ENCODE results near the gene CDC42EP4.

Gene CDC42EP4

GRCh38 chr17:73342541-73343167 lies 30.9 kb upstream of the CDC42EP4 start:
- no peaks in the 10 kb centered on the region for H3K36me3 ChIP-seq (replicated peaks)
- in situ Hi-C loops (cut with HindIII; ENCODE audit: low pct_ligation_motif_present, low sequenced_read_pairs): no loop called here
- no peaks in the 10 kb centered on the region for H3K27me3 ChIP-seq (replicated peaks)
- peak overlapping the region; percentile 64 for H3K27ac ChIP-seq
- peak; percentile 49 for DNase-seq
- H3K4me3 ChIP-seq (ENCODE audit: low read depth, low read length): peak overlapping the region; percentile 20
- peak; percentile 45 for TF ChIP-seq CTCF (IDR thresholded peaks at IDR 0.05; ENCODE audit: low read depth, low read length, missing control alignments)

- DNase-seq: peak; percentile 64
- Histone ChIP-seq H3K4me3 (ENCODE audit: low read depth, low read length) (no peak overlapping the region), H3K36me3 (replicated peaks) (no peaks in the 10 kb centered on the region), H3K27ac (peak overlapping the region; percentile 64), H3K27me3 (replicated peaks) (no peaks in the 10 kb centered on the region)
- no peak for TF ChIP-seq CTCF (IDR thresholded peaks at IDR 0.05; ENCODE audit: low read depth, low read length, missing control alignments)
- in situ Hi-C loops (cut with HindIII; ENCODE audit: low pct_ligation_motif_present, low sequenced_read_pairs): no loop called here
Measured at GRCh38 chr17:73342050-73342522, 30.3 kb upstream of the CDC42EP4 start.

GRCh38 chr17:73341350-73342049 lies 29.7 kb upstream of the CDC42EP4 start:
- no peak for TF ChIP-seq CTCF (IDR thresholded peaks at IDR 0.05; ENCODE audit: low read depth, low read length, missing control alignments)
- no peak for DNase-seq
- in situ Hi-C loops (cut with HindIII; ENCODE audit: low pct_ligation_motif_present, low sequenced_read_pairs): no loop called here
- H3K27me3 ChIP-seq (replicated peaks): no peaks in the 10 kb centered on the region
- peak overlapping the region; percentile 14 for H3K27ac ChIP-seq
- no peak overlapping the region for H3K4me3 ChIP-seq (ENCODE audit: low read depth, low read length)
- H3K36me3 ChIP-seq (replicated peaks): no peaks in the 10 kb centered on the region

GRCh38 chr17:73340093-73340596 lies 28.3 kb upstream of the CDC42EP4 start:
- TF ChIP-seq CTCF (IDR thresholded peaks at IDR 0.05; ENCODE audit: low read depth, low read length, missing control alignments): peak; percentile 61
- peak overlapping the region; percentile 81 for H3K27ac ChIP-seq
- H3K36me3 ChIP-seq (replicated peaks): no peaks in the 10 kb centered on the region
- H3K27me3 ChIP-seq (replicated peaks): no peaks in the 10 kb centered on the region
- in situ Hi-C loops (cut with HindIII; ENCODE audit: low pct_ligation_motif_present, low sequenced_read_pairs): no loop called here
- H3K4me3 ChIP-seq (ENCODE audit: low read depth, low read length): no peak overlapping the region
- DNase-seq: peak; percentile 90

GRCh38 chr17:73338566-73339197 lies 26.9 kb upstream of the CDC42EP4 start:
- TF ChIP-seq CTCF (IDR thresholded peaks at IDR 0.05; ENCODE audit: low read depth, low read length, missing control alignments): no peak
- Histone ChIP-seq H3K36me3 (replicated peaks) (no peaks in the 10 kb centered on the region), H3K27me3 (replicated peaks) (no peaks in the 10 kb centered on the region), H3K27ac (peak overlapping the region; percentile 65), H3K4me3 (ENCODE audit: low read depth, low read length) (no peak overlapping the region)
- no peak for DNase-seq
- in situ Hi-C loops (cut with HindIII; ENCODE audit: low pct_ligation_motif_present, low sequenced_read_pairs): no loop called here
